Loucy (cell line): Measurements from ENCODE around the gene ALOX15.

Experiments
- H2AFZ ChIP-seq: fragments of 200-600 bp; sonication (generic); 2 replicates; pipeline ENCODE4 v1.6.0; 2016; ENCODE audit warnings: antibody characterized with exemption, mild to moderate bottlenecking, low read length, moderate library complexity
- H3F3A ChIP-seq: fragments of 200-600 bp; 2 replicates; pipeline ENCODE4 v1.6.0; 2016; ENCODE audit warnings: antibody characterized with exemption, low read depth, mild to moderate bottlenecking
- H3K27me3 ChIP-seq: fragments of 200-600 bp; sonication (generic); 2 replicates; pipeline ENCODE4 v1.6.1; 2014; ENCODE audit warnings: low read length, mild to moderate bottlenecking; ENCODE audit not compliant: insufficient read depth, poor library complexity, severe bottlenecking
- H3K36me3 ChIP-seq: fragments of 200-600 bp; sonication (generic); 2 replicates; pipeline ENCODE4 v1.6.1; 2016; ENCODE audit warnings: low read length; ENCODE audit not compliant: insufficient read depth
- H3K4me1 ChIP-seq: fragments of 200-600 bp; sonication (generic); 2 replicates; pipeline ENCODE4 v1.5.1; 2014; ENCODE audit warnings: low read length, mild to moderate bottlenecking; ENCODE audit not compliant: insufficient read depth, poor library complexity, severe bottlenecking
- H3K4me2 ChIP-seq: fragments of 200-600 bp; sonication (generic); 2 replicates; pipeline ENCODE4 v1.6.0; 2014; ENCODE audit warnings: antibody characterized with exemption, low read length, low read depth, mild to moderate bottlenecking; ENCODE audit not compliant: poor library complexity, severe bottlenecking
- H3K4me3 ChIP-seq: fragments of 200-600 bp; sonication (generic); 2 replicates; pipeline ENCODE4 v1.5.1; 2014; ENCODE audit warnings: low read length, mild to moderate bottlenecking, mixed read lengths; ENCODE audit not compliant: poor library complexity, severe bottlenecking
- H3K79me2 ChIP-seq: fragments of 200-600 bp; sonication (generic); 2 replicates; pipeline ENCODE4 v1.6.1; 2014; ENCODE audit warnings: low read length; ENCODE audit not compliant: insufficient read depth
- H3K9ac ChIP-seq: fragments of 200-600 bp; sonication (generic); 2 replicates; pipeline ENCODE4 v1.6.0; 2014; ENCODE audit warnings: mild to moderate bottlenecking, low read depth, low read length, moderate library complexity; ENCODE audit not compliant: poor library complexity, severe bottlenecking
- H3K9me2 ChIP-seq: fragments of 200-600 bp; sonication (generic); replicated peaks from 2 replicates; pipeline ENCODE4 v1.6.1; 2016; ENCODE audit warnings: low read depth, low read length, mixed read lengths
- H3K9me3 ChIP-seq: fragments of 200-600 bp; sonication (generic); 2 replicates; pipeline ENCODE4 v1.6.1; 2014; ENCODE audit warnings: mild to moderate bottlenecking, antibody characterized with exemption, low read length, low read depth; ENCODE audit not compliant: insufficient read depth
- H4K20me1 ChIP-seq: fragments of 200-600 bp; sonication (generic); 2 replicates; pipeline ENCODE4 v1.6.0; 2014; ENCODE audit warnings: antibody characterized with exemption, low read length, mild to moderate bottlenecking; ENCODE audit not compliant: insufficient read depth, poor library complexity, severe bottlenecking
- CTCF ChIP-seq: fragments of 200-600 bp; sonication (generic); conservative IDR thresholded peaks from 2 replicates; pipeline ENCODE4 v1.5.1; 2014; ENCODE audit warnings: mild to moderate bottlenecking, antibody characterized with exemption, low read length
- EZH2phosphoT487 ChIP-seq: fragments of 200-600 bp; IDR thresholded peaks from 2 replicates; pipeline ENCODE4 v1.6.1; 2018; ENCODE audit warnings: antibody characterized with exemption, mild to moderate bottlenecking, moderate library complexity, borderline replicate concordance

Gene ALOX15

GRCh38 chr17:4667166-4667565 lies 25.7 kb upstream of the ALOX15 start:
- H3K79me2 ChIP-seq: no peaks in the 10 kb centered on the region
- no peaks in the 10 kb centered on the region for H3K27me3 ChIP-seq
- no peaks in the 10 kb centered on the region for H3F3A ChIP-seq
- H3K9me3 ChIP-seq: no peaks in the 10 kb centered on the region
- H4K20me1 ChIP-seq: no peaks in the 10 kb centered on the region
- H3K4me3 ChIP-seq: no peak overlapping the region
- H2AFZ ChIP-seq: no peak overlapping the region
- peaks cover 19% of the 10 kb centered on the region; the same call in 1 of the 2 replicates for H3K36me3 ChIP-seq
- no peak overlapping the region for H3K4me2 ChIP-seq
- H3K4me1 ChIP-seq: peaks cover 9% of the 10 kb centered on the region
- no peak overlapping the region for H3K9ac ChIP-seq
- H3K9me2 ChIP-seq: no peaks in the 10 kb centered on the region
- TF ChIP-seq EZH2phosphoT487 (no peak), CTCF (no peak)

- H3K4me2 ChIP-seq: no peak overlapping the region
- H3K27me3 ChIP-seq: no peaks in the 10 kb centered on the region
- no peak for TF ChIP-seq CTCF
- no peak for TF ChIP-seq EZH2phosphoT487
- no peak overlapping the region for H3K9ac ChIP-seq
- no peaks in the 10 kb centered on the region for H4K20me1 ChIP-seq
- no peaks in the 10 kb centered on the region for H3K79me2 ChIP-seq
- H2AFZ ChIP-seq: no peak overlapping the region
- H3K4me1 ChIP-seq: peaks cover 10% of the 10 kb centered on the region
- no peaks in the 10 kb centered on the region for H3K9me2 ChIP-seq
- peaks cover 10% of the 10 kb centered on the region; the same call in 1 of the 2 replicates for H3K36me3 ChIP-seq
- H3K4me3 ChIP-seq: no peak overlapping the region
- no peaks in the 10 kb centered on the region for H3F3A ChIP-seq
- no peaks in the 10 kb centered on the region for H3K9me3 ChIP-seq
These were observed 24.8 kb upstream of the ALOX15 start for GRCh38 chr17:4666296-4666695.

- TF ChIP-seq CTCF (no peak), EZH2phosphoT487 (no peak)
- Histone ChIP-seq H2AFZ (no peak overlapping the region), H4K20me1 (no peaks in the 10 kb centered on the region), H3F3A (no peaks in the 10 kb centered on the region), H3K79me2 (no peaks in the 10 kb centered on the region), H3K9me2 (no peaks in the 10 kb centered on the region), H3K4me3 (no peak overlapping the region), H3K4me1 (peaks cover 10% of the 10 kb centered on the region), H3K36me3 (0 out of 2 replicates have a peak, but pooled peaks cover 2% of the 10 kb centered on the region), H3K4me2 (no peak overlapping the region), H3K9ac (no peak overlapping the region), H3K9me3 (no peaks in the 10 kb centered on the region), H3K27me3 (no peaks in the 10 kb centered on the region)
These were observed 23.5 kb upstream of the ALOX15 start for GRCh38 chr17:4665027-4665426.
